ENCODE results near the gene CYP39A1.

- TF ChIP-seq, protein P1, sequence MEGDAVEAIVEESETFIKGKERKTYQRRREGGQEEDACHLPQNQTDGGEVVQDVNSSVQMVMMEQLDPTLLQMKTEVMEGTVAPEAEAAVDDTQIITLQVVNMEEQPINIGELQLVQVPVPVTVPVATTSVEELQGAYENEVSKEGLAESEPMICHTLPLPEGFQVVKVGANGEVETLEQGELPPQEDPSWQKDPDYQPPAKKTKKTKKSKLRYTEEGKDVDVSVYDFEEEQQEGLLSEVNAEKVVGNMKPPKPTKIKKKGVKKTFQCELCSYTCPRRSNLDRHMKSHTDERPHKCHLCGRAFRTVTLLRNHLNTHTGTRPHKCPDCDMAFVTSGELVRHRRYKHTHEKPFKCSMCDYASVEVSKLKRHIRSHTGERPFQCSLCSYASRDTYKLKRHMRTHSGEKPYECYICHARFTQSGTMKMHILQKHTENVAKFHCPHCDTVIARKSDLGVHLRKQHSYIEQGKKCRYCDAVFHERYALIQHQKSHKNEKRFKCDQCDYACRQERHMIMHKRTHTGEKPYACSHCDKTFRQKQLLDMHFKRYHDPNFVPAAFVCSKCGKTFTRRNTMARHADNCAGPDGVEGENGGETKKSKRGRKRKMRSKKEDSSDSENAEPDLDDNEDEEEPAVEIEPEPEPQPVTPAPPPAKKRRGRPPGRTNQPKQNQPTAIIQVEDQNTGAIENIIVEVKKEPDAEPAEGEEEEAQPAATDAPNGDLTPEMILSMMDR (conservative IDR thresholded peaks at IDR 0.05 in 1 of 2, IDR thresholded peaks at IDR 0.05 in 1 of 2; ENCODE audit: extremely low read depth in 1 of 2, insufficient read depth in 1 of 2, low read depth in 1 of 2, low read length in 2 of 2), result no peak
- no peak for TF ChIP-seq EZH2 (IDR thresholded peaks at IDR 0.05; ENCODE audit: borderline replicate concordance, low read length)
Measured at GRCh38 chr6:46573140-46573539, 79.5 kb downstream of the CYP39A1 start.
